Measurements from ENCODE around the gene TLE3.

The TLE3 gene

GRCh38 chr15:70133296-70133695 lies 35.6 kb upstream of the TLE3 start:
- no peak for TF ChIP-seq CTCF (conservative IDR thresholded peaks at IDR 0.05; ENCODE audit: low read length)
- no peak for DNase-seq (ENCODE audit: low read depth)
- no peak overlapping the region for H3K4me3 ChIP-seq (ENCODE audit: low read length)

GRCh38 chr15:70132571-70132970 lies 34.9 kb upstream of the TLE3 start:
- DNase-seq (ENCODE audit: low read depth): no peak
- no peak for TF ChIP-seq CTCF (conservative IDR thresholded peaks at IDR 0.05; ENCODE audit: low read length)
- no peak overlapping the region for H3K4me3 ChIP-seq (ENCODE audit: low read length)

DNA sequence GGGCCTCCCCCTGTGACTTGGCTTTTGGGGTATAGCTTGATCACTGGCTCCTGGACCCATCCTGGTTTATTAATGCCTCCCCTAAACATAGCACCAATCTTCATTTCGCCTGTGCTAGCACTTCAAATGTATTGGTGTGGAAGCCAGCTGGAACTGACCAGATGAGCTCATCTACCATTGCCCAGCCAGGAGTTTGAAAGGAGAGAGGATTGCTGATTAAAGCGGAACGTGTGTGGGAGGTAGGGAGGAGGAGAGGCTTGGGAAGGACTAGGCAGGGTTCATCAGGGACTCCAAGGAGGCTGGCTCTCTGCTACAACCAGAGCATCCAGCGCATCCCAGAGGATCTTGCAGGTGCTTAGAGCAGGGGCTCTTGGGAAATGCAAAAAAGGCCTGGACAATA lies 34.4 kb upstream of the TLE3 start:
- peak; percentile 25 for DNase-seq (ENCODE audit: low read depth)
- H3K4me3 ChIP-seq (ENCODE audit: low read length): no peak overlapping the region
- no peak for TF ChIP-seq CTCF (conservative IDR thresholded peaks at IDR 0.05; ENCODE audit: low read length)

GRCh38 chr15:70128414-70129140 lies 30.9 kb upstream of the TLE3 start:
- TF ChIP-seq CTCF (conservative IDR thresholded peaks at IDR 0.05; ENCODE audit: low read length): no peak
- no peak overlapping the region for H3K4me3 ChIP-seq (ENCODE audit: low read length)
- DNase-seq (ENCODE audit: low read depth): no peak

GRCh38 chr15:70127770-70128413 lies 30.2 kb upstream of the TLE3 start:
- no peak for DNase-seq (ENCODE audit: low read depth)
- no peak for TF ChIP-seq CTCF (conservative IDR thresholded peaks at IDR 0.05; ENCODE audit: low read length)
- no peak overlapping the region for H3K4me3 ChIP-seq (ENCODE audit: low read length)

DNA sequence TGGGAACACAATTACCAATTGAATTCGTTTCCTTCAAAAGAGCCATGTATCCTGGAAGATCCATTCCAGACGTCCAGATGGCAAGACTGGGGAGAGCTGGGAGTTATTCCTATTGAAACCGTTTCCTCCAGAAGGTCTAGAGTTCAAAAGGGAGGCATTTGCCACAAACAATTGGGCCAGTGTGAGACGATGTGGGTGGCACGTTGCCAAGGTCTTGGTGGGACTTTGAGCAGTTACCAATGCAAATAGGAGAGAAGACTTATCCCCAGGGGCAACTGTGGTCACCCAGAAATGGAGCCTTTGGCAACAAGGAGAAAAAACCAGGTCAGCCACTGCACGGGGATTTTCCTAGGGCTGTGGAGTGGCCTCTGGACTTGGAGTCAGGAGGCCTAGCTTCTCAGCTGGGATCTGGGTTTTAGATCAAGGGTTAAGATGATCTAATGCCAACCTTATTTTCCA lies 29.6 kb upstream of the TLE3 start:
- no peak for TF ChIP-seq CTCF (conservative IDR thresholded peaks at IDR 0.05; ENCODE audit: low read length)
- DNase-seq (ENCODE audit: low read depth): no peak
- no peak overlapping the region for H3K4me3 ChIP-seq (ENCODE audit: low read length)

DNA sequence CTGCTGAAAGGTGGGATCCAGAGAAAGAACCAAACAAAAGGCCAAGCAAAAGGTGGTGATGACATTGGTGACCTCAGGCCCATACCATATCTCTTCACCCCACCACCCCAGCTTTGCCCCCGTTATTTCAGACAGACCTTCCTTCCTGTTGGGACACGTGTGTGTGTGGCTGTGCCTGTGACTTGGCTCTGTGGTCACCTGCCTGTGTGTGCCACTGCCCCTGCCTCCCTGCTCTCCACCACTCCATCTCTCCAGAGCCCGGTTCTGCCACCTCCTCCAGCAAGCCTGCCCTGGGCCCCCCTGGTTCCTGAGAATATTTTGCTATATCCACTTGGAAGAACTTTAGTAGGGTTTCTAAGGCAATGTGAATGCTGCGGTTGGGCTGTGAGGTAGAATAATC lies 28.6 kb upstream of the TLE3 start:
- no peak for TF ChIP-seq CTCF (conservative IDR thresholded peaks at IDR 0.05; ENCODE audit: low read length)
- DNase-seq (ENCODE audit: low read depth): no peak
- no peak overlapping the region for H3K4me3 ChIP-seq (ENCODE audit: low read length)

All from AG10803 (cell line).